ENCODE results near the gene RAD51B.

GRCh38 chr14:68404146-68404527, 584.6 kb downstream of the RAD51B start:
- TF ChIP-seq POLR2AphosphoS5 (IDR thresholded peaks at IDR 0.05; ENCODE audit: borderline replicate concordance, low read depth, low read length): no peak
- no peak for TF ChIP-seq EZH2 (IDR thresholded peaks at IDR 0.05)
